ENCODE results near the gene PDHA1.

PDHA1 gene

GRCh38 chrX:19342331-19342906, 1.3 kb upstream of the PDHA1 start:
- TF ChIP-seq CTCF (IDR thresholded peaks at IDR 0.05; ENCODE audit: low read length, missing control alignments): no peak
- no peak for DNase-seq (ENCODE audit: low read depth)
- H3K4me3 ChIP-seq (replicated peaks; ENCODE audit: low read depth, low read length): no peak overlapping the region

- no peak for TF ChIP-seq CTCF (IDR thresholded peaks at IDR 0.05; ENCODE audit: low read length, missing control alignments)
- H3K4me3 ChIP-seq (replicated peaks; ENCODE audit: low read depth, low read length): peak overlapping the region; percentile 47
- no peak for DNase-seq (ENCODE audit: low read depth)
Measured at GRCh38 chrX:19343085-19343534, 617 bp upstream of the PDHA1 start.

- no peak for TF ChIP-seq CTCF (IDR thresholded peaks at IDR 0.05; ENCODE audit: low read length, missing control alignments)
- H3K4me3 ChIP-seq (replicated peaks; ENCODE audit: low read depth, low read length): peak overlapping the region; percentile 71
- no peak for DNase-seq (ENCODE audit: low read depth)
Measured at GRCh38 chrX:19344661-19345060, 934 bp downstream of the PDHA1 start.

GRCh38 chrX:19347916-19348315, 4.2 kb downstream of the PDHA1 start:
- no peak for TF ChIP-seq CTCF (IDR thresholded peaks at IDR 0.05; ENCODE audit: low read length, missing control alignments)
- no peak for DNase-seq (ENCODE audit: low read depth)
- H3K4me3 ChIP-seq (replicated peaks; ENCODE audit: low read depth, low read length): no peak overlapping the region

- DNase-seq (ENCODE audit: low read depth): no peak
- TF ChIP-seq CTCF (IDR thresholded peaks at IDR 0.05; ENCODE audit: low read length, missing control alignments): no peak
- no peak overlapping the region for H3K4me3 ChIP-seq (replicated peaks; ENCODE audit: low read depth, low read length)
Measured at GRCh38 chrX:19349264-19349663, 5.5 kb downstream of the PDHA1 start.

GRCh38 chrX:19350941-19351384, 7.2 kb downstream of the PDHA1 start:
- H3K4me3 ChIP-seq (replicated peaks; ENCODE audit: low read depth, low read length): no peak overlapping the region
- no peak for TF ChIP-seq CTCF (IDR thresholded peaks at IDR 0.05; ENCODE audit: low read length, missing control alignments)
- no peak for DNase-seq (ENCODE audit: low read depth)

GRCh38 chrX:19354625-19355024, 10.9 kb downstream of the PDHA1 start:
- H3K4me3 ChIP-seq (replicated peaks; ENCODE audit: low read depth, low read length): no peak overlapping the region
- no peak for TF ChIP-seq CTCF (IDR thresholded peaks at IDR 0.05; ENCODE audit: low read length, missing control alignments)
- DNase-seq (ENCODE audit: low read depth): no peak
